NCI-H526 (cell line): ENCODE results near the gene RAP2A.
A peak's percentile ranks its signal among the peaks of the same experiment; 100 is the strongest.

Experiments
- DNase-seq, 2 experiments: peaks; one replicate each; lab custom pipeline; 2025; lab: John Stamatoyannopoulos, UW

RAP2A gene

GRCh38 chr13:97422118-97423054 is 11.6 kb upstream of the RAP2A start:
- no peak for DNase-seq

GRCh38 chr13:97423300-97424045 is 10.5 kb upstream of the RAP2A start:
- DNase-seq, result no peak

- DNase-seq, result no peak
These were observed 8.4 kb upstream of the RAP2A start for GRCh38 chr13:97425590-97425989.

GRCh38 chr13:97426695-97427094 is 7.3 kb upstream of the RAP2A start:
- DNase-seq, result peak; percentile 54 to 65

- DNase-seq, result no peak
These were observed 4.3 kb upstream of the RAP2A start for GRCh38 chr13:97429681-97430081.

GRCh38 chr13:97430296-97430695 is 3.7 kb upstream of the RAP2A start:
- DNase-seq, result no peak

GRCh38 chr13:97431171-97431764 is 2.7 kb upstream of the RAP2A start:
- no peak for DNase-seq

- peak in 1 of 2 experiments; percentile 38 for DNase-seq
These were observed 1.6 kb upstream of the RAP2A start for GRCh38 chr13:97432232-97432916.

- peak; percentile 100 for DNase-seq
These were observed 847 bp upstream of the RAP2A start for GRCh38 chr13:97432917-97433726.

GRCh38 chr13:97434397-97435201 is 630 bp downstream of the RAP2A start:
- DNase-seq, result peak; percentile 57 to 84

- no peak for DNase-seq
These were observed 1.4 kb downstream of the RAP2A start for GRCh38 chr13:97435323-97435722.

- peak; percentile 24 to 53 for DNase-seq
These were observed 1.8 kb downstream of the RAP2A start for GRCh38 chr13:97435794-97436193.

GRCh38 chr13:97436845-97437244 is 2.9 kb downstream of the RAP2A start:
- DNase-seq, result no peak

- no peak for DNase-seq
These were observed 3.8 kb downstream of the RAP2A start for GRCh38 chr13:97437729-97438128.

GRCh38 chr13:97438856-97439595 is 5.1 kb downstream of the RAP2A start:
- no peak for DNase-seq

GRCh38 chr13:97440598-97441170 is 6.7 kb downstream of the RAP2A start:
- DNase-seq, result no peak

GRCh38 chr13:97441368-97441767 is 7.4 kb downstream of the RAP2A start:
- DNase-seq, result no peak

GRCh38 chr13:97445522-97446187 is 11.7 kb downstream of the RAP2A start:
- no peak for DNase-seq

GRCh38 chr13:97446448-97446847 is 12.5 kb downstream of the RAP2A start:
- no peak for DNase-seq
